Measurements from ENCODE around the gene MXD4. TPM values are rescaled to one million over a fixed set of nuclear protein-coding genes. Genes with fewer than 3 reads are reported as not detected.

The MXD4 gene
- total RNA-seq, 1 donor from 2014 or later: 92.3 TPM

DNA sequence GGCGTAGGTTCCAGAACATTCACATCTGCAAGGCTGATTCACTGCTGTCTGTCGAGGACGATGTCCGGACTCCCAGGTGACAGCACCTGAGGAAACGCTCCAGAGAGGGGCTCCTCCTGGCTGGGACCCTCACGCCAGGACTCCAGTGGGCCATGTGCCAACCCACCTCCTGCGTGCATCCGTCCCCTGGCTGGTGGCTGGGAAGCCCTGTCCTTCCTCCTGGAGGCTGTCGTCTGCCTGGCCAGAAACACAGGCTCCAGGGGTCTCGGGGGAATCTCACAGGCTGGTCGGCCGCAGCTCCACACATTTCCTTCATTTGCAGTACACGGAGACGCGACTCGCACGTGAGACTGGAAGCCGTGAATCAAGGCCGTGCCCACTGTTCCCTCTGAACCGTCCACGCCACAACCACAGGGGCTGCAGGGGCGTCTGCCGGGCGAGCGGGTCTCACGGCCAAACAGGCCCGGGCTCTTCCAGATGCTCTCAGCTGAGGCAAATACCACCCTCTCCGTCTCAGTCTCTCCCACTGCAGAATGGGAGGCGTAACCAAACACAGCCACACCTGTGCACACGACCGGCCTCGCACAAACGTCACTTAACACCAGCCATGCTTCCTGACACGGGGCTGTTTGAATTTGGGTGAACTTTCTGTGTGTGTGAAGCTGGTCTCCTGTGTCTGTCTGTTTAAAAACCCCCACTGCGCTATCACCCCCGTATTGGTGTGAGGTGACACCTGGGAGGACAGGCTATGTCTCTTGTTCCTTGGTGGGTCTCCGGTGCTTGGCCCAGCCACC, 38.7 kb upstream of the MXD4 start:
- Mint-ChIP-seq H3K4me1 (ENCODE audit: low read depth, unreplicated experiment) (no peaks in the 10 kb centered on the region), H3K27me3 (ENCODE audit: low read depth, unreplicated experiment) (peaks cover 36% of the 10 kb centered on the region), H3K9me3 (ENCODE audit: unreplicated experiment) (peaks cover 8% of the 10 kb centered on the region), H3K4me3 (ENCODE audit: unreplicated experiment) (no peak overlapping the region), H3K36me3 (ENCODE audit: low read depth, unreplicated experiment) (no peaks in the 10 kb centered on the region), H3K27ac (ENCODE audit: unreplicated experiment) (no peak overlapping the region)
- H3K4me2 ChIP-seq (ENCODE audit: low read length): no peak overlapping the region
- peaks cover 6% of the 10 kb centered on the region for H3K9me3 ChIP-seq (ENCODE audit: insufficient read depth, low read depth, low read length)
- peaks cover 6% of the 10 kb centered on the region for H3K27me3 ChIP-seq (ENCODE audit: insufficient read depth, low read length)
- H3K9ac ChIP-seq (ENCODE audit: low read length): no peak overlapping the region
- no peak for DNase-seq (ENCODE audit: low read depth)
- H3K4me3 ChIP-seq (ENCODE audit: insufficient read depth, low read depth, low read length): no peak overlapping the region
- H2AFZ ChIP-seq (ENCODE audit: low read depth, low read length): no peak overlapping the region
- no peaks in the 10 kb centered on the region for H3K79me2 ChIP-seq (ENCODE audit: insufficient read depth, low read length)
- no peak for TF ChIP-seq EZH2 (IDR thresholded peaks at IDR 0.05; ENCODE audit: insufficient read depth, low read length)
- TF ChIP-seq, protein P1, sequence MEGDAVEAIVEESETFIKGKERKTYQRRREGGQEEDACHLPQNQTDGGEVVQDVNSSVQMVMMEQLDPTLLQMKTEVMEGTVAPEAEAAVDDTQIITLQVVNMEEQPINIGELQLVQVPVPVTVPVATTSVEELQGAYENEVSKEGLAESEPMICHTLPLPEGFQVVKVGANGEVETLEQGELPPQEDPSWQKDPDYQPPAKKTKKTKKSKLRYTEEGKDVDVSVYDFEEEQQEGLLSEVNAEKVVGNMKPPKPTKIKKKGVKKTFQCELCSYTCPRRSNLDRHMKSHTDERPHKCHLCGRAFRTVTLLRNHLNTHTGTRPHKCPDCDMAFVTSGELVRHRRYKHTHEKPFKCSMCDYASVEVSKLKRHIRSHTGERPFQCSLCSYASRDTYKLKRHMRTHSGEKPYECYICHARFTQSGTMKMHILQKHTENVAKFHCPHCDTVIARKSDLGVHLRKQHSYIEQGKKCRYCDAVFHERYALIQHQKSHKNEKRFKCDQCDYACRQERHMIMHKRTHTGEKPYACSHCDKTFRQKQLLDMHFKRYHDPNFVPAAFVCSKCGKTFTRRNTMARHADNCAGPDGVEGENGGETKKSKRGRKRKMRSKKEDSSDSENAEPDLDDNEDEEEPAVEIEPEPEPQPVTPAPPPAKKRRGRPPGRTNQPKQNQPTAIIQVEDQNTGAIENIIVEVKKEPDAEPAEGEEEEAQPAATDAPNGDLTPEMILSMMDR (IDR thresholded peaks at IDR 0.05; ENCODE audit: insufficient read depth, low read depth, low read length): no peak
- FAIRE-seq: no peak
- H3K27ac ChIP-seq (ENCODE audit: low read depth, low read length): no peak overlapping the region
- H3K36me3 ChIP-seq (ENCODE audit: insufficient read depth, low read length): no peaks in the 10 kb centered on the region
- no peaks in the 10 kb centered on the region for H4K20me1 ChIP-seq (ENCODE audit: insufficient read depth, low read length)
- no peaks in the 10 kb centered on the region for H3K4me1 ChIP-seq (ENCODE audit: insufficient read depth, low read length)

DNA sequence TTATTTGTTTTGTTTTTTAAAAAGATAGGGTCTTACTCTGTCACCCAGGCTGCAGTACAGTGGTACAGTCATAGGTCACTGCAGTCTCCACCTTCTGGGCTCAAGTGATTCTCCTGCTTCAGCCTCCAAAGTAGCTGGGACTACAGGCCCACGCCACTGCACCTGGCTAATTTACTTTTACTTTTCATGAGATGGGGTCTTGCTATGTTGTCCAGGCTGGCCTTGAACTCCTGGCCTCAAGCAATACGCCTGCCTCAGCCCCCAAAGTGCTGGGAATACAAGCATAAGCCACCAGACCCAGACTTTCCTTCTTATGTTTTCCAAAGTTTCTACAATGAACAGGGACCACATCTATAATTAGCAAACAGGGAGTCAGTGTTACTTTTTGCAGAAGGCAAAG, 37.9 kb upstream of the MXD4 start:
- no peaks in the 10 kb centered on the region for H3K4me1 Mint-ChIP-seq (ENCODE audit: low read depth, unreplicated experiment)

More for the DNA sequence above, 37.9 kb upstream of the MXD4 start:
- no peak for TF ChIP-seq EZH2 (IDR thresholded peaks at IDR 0.05; ENCODE audit: insufficient read depth, low read length)
- TF ChIP-seq, protein P1 (IDR thresholded peaks at IDR 0.05; ENCODE audit: insufficient read depth, low read depth, low read length): no peak
- Histone ChIP-seq H3K4me3 (ENCODE audit: insufficient read depth, low read depth, low read length) (no peak overlapping the region), H2AFZ (ENCODE audit: low read depth, low read length) (no peak overlapping the region), H4K20me1 (ENCODE audit: insufficient read depth, low read length) (no peaks in the 10 kb centered on the region), H3K79me2 (ENCODE audit: insufficient read depth, low read length) (no peaks in the 10 kb centered on the region), H3K4me1 (ENCODE audit: insufficient read depth, low read length) (no peaks in the 10 kb centered on the region), H3K4me2 (ENCODE audit: low read length) (no peak overlapping the region), H3K9ac (ENCODE audit: low read length) (no peak overlapping the region), H3K36me3 (ENCODE audit: insufficient read depth, low read length) (no peaks in the 10 kb centered on the region), H3K9me3 (ENCODE audit: insufficient read depth, low read depth, low read length) (peaks cover 6% of the 10 kb centered on the region), H3K27ac (ENCODE audit: low read depth, low read length) (no peak overlapping the region), H3K27me3 (ENCODE audit: insufficient read depth, low read length) (peaks cover 6% of the 10 kb centered on the region)
- no peak overlapping the region for H3K4me3 Mint-ChIP-seq (ENCODE audit: unreplicated experiment)
- H3K27me3 Mint-ChIP-seq (ENCODE audit: low read depth, unreplicated experiment): peaks cover 40% of the 10 kb centered on the region
- peaks cover 8% of the 10 kb centered on the region for H3K9me3 Mint-ChIP-seq (ENCODE audit: unreplicated experiment)
- H3K36me3 Mint-ChIP-seq (ENCODE audit: low read depth, unreplicated experiment): no peaks in the 10 kb centered on the region
- H3K27ac Mint-ChIP-seq (ENCODE audit: unreplicated experiment): no peak overlapping the region
- DNase-seq (ENCODE audit: low read depth) (no peak), FAIRE-seq (no peak)

Measured in astrocyte (in vitro differentiated cells and primary cell).